ENCODE data around the gene KATNBL1. TPM values are rescaled to one million over a fixed set of nuclear protein-coding genes. Genes with fewer than 3 reads are reported as not detected.
A peak's percentile ranks its signal among the peaks of the same experiment; 100 is the strongest.

KATNBL1 gene
- total and polyA plus RNA-seq, 7 experiments from 2014 or later: 21.8 to 41.1 (median 33.0) TPM

DNA sequence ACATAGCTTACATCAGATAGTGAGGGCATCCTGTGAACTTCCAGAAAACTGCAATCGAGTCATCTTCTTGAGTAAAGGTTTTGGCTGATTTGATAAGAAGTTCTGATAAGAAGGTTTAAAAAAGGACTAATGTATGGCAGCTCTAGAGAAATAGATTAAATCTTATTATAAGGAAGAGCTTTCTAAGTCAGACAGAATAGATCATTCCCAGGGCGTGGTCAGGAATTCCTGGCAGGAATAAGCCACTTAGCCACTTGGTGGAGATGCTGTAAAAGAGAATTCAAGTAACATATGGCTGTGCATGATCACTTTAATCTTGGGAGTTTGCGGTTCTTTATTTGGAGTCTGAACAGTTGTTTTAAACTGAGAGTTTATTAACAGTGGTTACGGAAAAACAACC is 90.6 kb downstream of the KATNBL1 start:
- Histone ChIP-seq H3K4me1 (ENCODE audit: control insufficient read depth in 2 of 2, insufficient read depth in 2 of 2, low read length in 2 of 2) (no peaks in the 10 kb centered on the region), H3K9me3 (ENCODE audit: control insufficient read depth in 2 of 3, low read length in 3 of 3) (no peaks in the 10 kb centered on the region), H3K36me3 (ENCODE audit: control insufficient read depth in 2 of 3, insufficient read depth in 3 of 3, low read length in 3 of 3) (no peaks in the 10 kb centered on the region), H3K27ac (ENCODE audit: low read depth, low read length) (no peak overlapping the region), H3K4me3 (ENCODE audit: low read length) (no peak overlapping the region), H3K27me3 (ENCODE audit: control insufficient read depth in 2 of 2, insufficient read depth in 2 of 2, low read length in 2 of 2) (peaks cover 0 to 4% of the 10 kb centered on the region in 2 donors)
- ATAC-seq (no peak), DNase-seq (no peak)
- Mint-ChIP-seq H3K4me3 (no peak overlapping the region), H3K36me3 (peaks cover 0 to 4% (median 0%) of the 10 kb centered on the region in 5 donors), H3K27me3 (peaks cover 7 to 24% (median 20%) of the 10 kb centered on the region in 5 donors), H3K27ac (no peak overlapping the region), H3K9me3 (peaks cover 0 to 1% (median 0%) of the 10 kb centered on the region in 11 donors), H3K4me1 (no peaks in the 10 kb centered on the region)
- POLR2A ChIA-PET: no interaction called here
- intact Hi-C loops (cut with micrococcal nuclease): no loop called here
- CTCF ChIA-PET: no interaction called here

DNA sequence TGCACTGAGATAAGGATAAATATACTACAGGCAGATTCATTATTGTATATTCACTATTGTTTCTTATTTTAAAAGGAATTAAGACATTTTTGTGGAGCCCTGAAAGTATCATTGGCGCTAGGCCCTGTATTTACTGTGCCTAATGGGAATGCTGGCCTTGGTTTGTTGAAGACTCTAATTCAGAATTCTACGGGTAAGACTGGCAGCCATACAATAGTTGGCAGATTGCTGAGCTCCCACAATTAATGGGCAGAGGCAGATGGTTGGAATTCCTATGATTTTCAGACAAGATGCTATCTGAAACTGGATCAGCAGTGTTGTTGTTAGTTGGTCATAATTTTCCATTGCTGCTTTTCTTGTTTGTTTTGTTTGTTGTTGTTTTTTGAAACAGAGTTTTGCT is 93.3 kb downstream of the KATNBL1 start:
- Histone ChIP-seq H3K27me3 (ENCODE audit: control insufficient read depth in 2 of 2, insufficient read depth in 2 of 2, low read length in 2 of 2) (peaks cover 0 to 4% of the 10 kb centered on the region in 2 donors), H3K9me3 (ENCODE audit: control insufficient read depth in 2 of 3, low read length in 3 of 3) (no peaks in the 10 kb centered on the region), H3K27ac (ENCODE audit: low read depth, low read length) (no peak overlapping the region), H3K4me3 (ENCODE audit: low read length) (no peak overlapping the region), H3K36me3 (ENCODE audit: control insufficient read depth in 2 of 3, insufficient read depth in 3 of 3, low read length in 3 of 3) (no peaks in the 10 kb centered on the region), H3K4me1 (ENCODE audit: control insufficient read depth in 2 of 2, insufficient read depth in 2 of 2, low read length in 2 of 2) (no peaks in the 10 kb centered on the region)
- H3K9me3 Mint-ChIP-seq: peaks cover 0 to 1% (median 0%) of the 10 kb centered on the region in 11 donors
- peaks cover 0 to 4% (median 0%) of the 10 kb centered on the region in 5 donors for H3K36me3 Mint-ChIP-seq
- no peak overlapping the region for H3K27ac Mint-ChIP-seq
- intact Hi-C loops (cut with micrococcal nuclease): no loop called here
- ChIA-PET CTCF (no interaction called here), POLR2A (no interaction called here)
- DNase-seq (no peak), ATAC-seq (no peak)
- H3K4me3 Mint-ChIP-seq: no peak overlapping the region
- H3K4me1 Mint-ChIP-seq: no peaks in the 10 kb centered on the region
- H3K27me3 Mint-ChIP-seq: peaks cover 5 to 31% (median 20%) of the 10 kb centered on the region in 5 donors

DNA sequence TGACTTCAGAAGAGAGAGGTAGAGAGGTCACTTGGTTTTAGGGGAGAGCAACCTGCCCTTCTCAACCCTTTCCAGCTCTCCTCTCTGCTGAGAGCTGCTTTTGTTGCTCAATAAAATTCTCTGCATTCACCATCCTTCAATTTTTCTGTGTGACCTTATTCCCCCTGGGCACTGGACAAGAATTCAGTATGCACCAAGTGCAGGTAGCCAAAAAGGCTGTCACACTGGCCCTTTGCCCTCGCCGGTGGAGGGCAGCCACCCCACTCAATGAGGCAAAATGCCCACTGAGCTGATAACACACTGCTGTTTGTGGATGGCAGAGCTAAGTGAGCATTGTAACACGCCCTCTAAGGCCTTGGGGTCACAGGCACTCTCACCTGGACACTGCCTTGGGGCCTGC is 95.2 kb downstream of the KATNBL1 start:
- H3K36me3 Mint-ChIP-seq: no peaks in the 10 kb centered on the region
- H3K36me3 ChIP-seq (ENCODE audit: control insufficient read depth in 2 of 3, insufficient read depth in 3 of 3, low read length in 3 of 3): no peaks in the 10 kb centered on the region
- CTCF ChIA-PET: interaction anchor here (0.6 kb wide), 1 partner anchor 254 kb away, joined by 3 read pairs; no protein-coding TSS in a partner anchor
- H3K27me3 ChIP-seq (ENCODE audit: control insufficient read depth in 2 of 2, insufficient read depth in 2 of 2, low read length in 2 of 2): peaks cover 0 to 4% of the 10 kb centered on the region in 2 donors
- H3K27ac Mint-ChIP-seq: no peak overlapping the region
- no peak overlapping the region for H3K4me3 ChIP-seq (ENCODE audit: low read length)
- no peaks in the 10 kb centered on the region for H3K4me1 ChIP-seq (ENCODE audit: control insufficient read depth in 2 of 2, insufficient read depth in 2 of 2, low read length in 2 of 2)
- H3K27me3 Mint-ChIP-seq: peaks cover 5 to 31% (median 9%) of the 10 kb centered on the region in 5 donors
- DNase-seq: no peak
- H3K4me3 Mint-ChIP-seq: no peak overlapping the region
- POLR2A ChIA-PET: no interaction called here
- H3K9me3 Mint-ChIP-seq: peaks cover 0 to 1% (median 0%) of the 10 kb centered on the region in 11 donors
- no peak for ATAC-seq
- H3K4me1 Mint-ChIP-seq: peaks cover 0 to 5% (median 0%) of the 10 kb centered on the region in 7 donors
- H3K27ac ChIP-seq (ENCODE audit: low read depth, low read length): no peak overlapping the region
- intact Hi-C loops (cut with micrococcal nuclease): no loop called here
- no peaks in the 10 kb centered on the region for H3K9me3 ChIP-seq (ENCODE audit: control insufficient read depth in 2 of 3, low read length in 3 of 3)

DNA sequence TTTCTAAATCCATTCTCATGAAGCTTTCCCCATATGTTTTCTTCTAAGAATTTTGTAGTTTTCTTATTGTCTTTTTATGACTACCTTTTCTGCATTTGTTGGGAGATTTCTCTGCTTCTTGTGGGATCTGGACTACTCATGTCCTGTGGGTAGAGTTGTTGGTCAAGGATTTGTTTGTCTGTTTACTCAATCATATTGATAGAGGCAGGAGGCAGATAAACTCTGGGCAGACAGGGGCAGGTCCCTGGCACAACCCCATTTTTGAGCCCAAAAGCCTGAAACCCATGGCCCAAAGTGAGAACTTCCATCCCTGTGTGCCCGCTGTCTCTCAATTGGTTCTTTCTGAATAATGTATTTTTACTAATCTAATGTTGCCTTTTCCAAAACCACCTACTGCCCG is 95.7 kb downstream of the KATNBL1 start:
- no peak for ATAC-seq
- Histone ChIP-seq H3K27ac (ENCODE audit: low read depth, low read length) (no peak overlapping the region), H3K36me3 (ENCODE audit: control insufficient read depth in 2 of 3, insufficient read depth in 3 of 3, low read length in 3 of 3) (no peaks in the 10 kb centered on the region), H3K27me3 (ENCODE audit: control insufficient read depth in 2 of 2, insufficient read depth in 2 of 2, low read length in 2 of 2) (peaks cover 0 to 4% of the 10 kb centered on the region in 2 donors), H3K4me3 (ENCODE audit: low read length) (no peak overlapping the region), H3K4me1 (ENCODE audit: control insufficient read depth in 2 of 2, insufficient read depth in 2 of 2, low read length in 2 of 2) (no peaks in the 10 kb centered on the region), H3K9me3 (ENCODE audit: control insufficient read depth in 2 of 3, low read length in 3 of 3) (no peaks in the 10 kb centered on the region)
- no peak overlapping the region for H3K27ac Mint-ChIP-seq
- peaks cover 5 to 31% (median 9%) of the 10 kb centered on the region in 5 donors for H3K27me3 Mint-ChIP-seq
- POLR2A ChIA-PET: no interaction called here
- peaks cover 0 to 1% (median 0%) of the 10 kb centered on the region in 11 donors for H3K9me3 Mint-ChIP-seq
- H3K4me3 Mint-ChIP-seq: no peak overlapping the region
- H3K4me1 Mint-ChIP-seq: peaks cover 0 to 6% (median 0%) of the 10 kb centered on the region in 7 donors
- no peak for DNase-seq
- CTCF ChIA-PET: no interaction called here
- H3K36me3 Mint-ChIP-seq: no peaks in the 10 kb centered on the region
- intact Hi-C loops (cut with micrococcal nuclease): no loop called here

DNA sequence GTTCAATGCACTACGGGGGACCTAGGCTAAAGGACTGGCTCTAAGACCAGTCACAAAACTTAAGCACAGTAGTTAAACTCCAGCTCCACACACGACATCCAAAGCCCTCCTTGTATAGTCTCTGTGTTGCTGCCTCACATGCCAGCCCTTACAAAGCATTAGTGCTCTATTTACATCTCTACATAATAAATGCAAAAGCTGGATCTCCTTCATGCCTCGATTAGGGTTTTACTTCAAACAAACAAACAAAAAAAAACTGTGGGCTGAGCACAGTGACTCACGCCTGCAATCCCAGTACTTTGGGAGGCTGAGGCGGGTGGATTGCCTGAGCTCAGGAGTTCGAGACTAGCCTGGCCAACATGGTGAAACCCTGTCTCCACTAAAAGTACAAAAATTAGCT is 98.4 kb downstream of the KATNBL1 start:
- intact Hi-C loops (cut with micrococcal nuclease): no loop called here
- H3K9me3 Mint-ChIP-seq: peaks cover 0 to under 1% (median 0%) of the 10 kb centered on the region in 11 donors
- no peak overlapping the region for H3K27ac Mint-ChIP-seq
- ATAC-seq: no peak
- ChIA-PET CTCF (interaction anchor here (1.3 kb wide), 1 partner anchor 8 kb away, joined by 3 read pairs; no protein-coding TSS in a partner anchor), POLR2A (no interaction called here)
- no peak overlapping the region for H3K4me3 Mint-ChIP-seq
- no peak overlapping the region for H3K4me3 ChIP-seq (ENCODE audit: low read length)
- no peaks in the 10 kb centered on the region for H3K9me3 ChIP-seq (ENCODE audit: control insufficient read depth in 2 of 3, low read length in 3 of 3)
- H3K36me3 ChIP-seq (ENCODE audit: control insufficient read depth in 2 of 3, insufficient read depth in 3 of 3, low read length in 3 of 3): no peaks in the 10 kb centered on the region
- peaks cover 0 to 6% (median 0%) of the 10 kb centered on the region in 7 donors for H3K4me1 Mint-ChIP-seq
- peaks cover 0 to under 1% (median 0%) of the 10 kb centered on the region in 5 donors for H3K36me3 Mint-ChIP-seq
- H3K4me1 ChIP-seq (ENCODE audit: control insufficient read depth in 2 of 2, insufficient read depth in 2 of 2, low read length in 2 of 2): no peaks in the 10 kb centered on the region
- no peak for DNase-seq
- H3K27ac ChIP-seq (ENCODE audit: low read depth, low read length): no peak overlapping the region
- H3K27me3 ChIP-seq (ENCODE audit: control insufficient read depth in 2 of 2, insufficient read depth in 2 of 2, low read length in 2 of 2): no peaks in the 10 kb centered on the region
- H3K27me3 Mint-ChIP-seq: peaks cover 0 to 23% (median 5%) of the 10 kb centered on the region in 5 donors

DNA sequence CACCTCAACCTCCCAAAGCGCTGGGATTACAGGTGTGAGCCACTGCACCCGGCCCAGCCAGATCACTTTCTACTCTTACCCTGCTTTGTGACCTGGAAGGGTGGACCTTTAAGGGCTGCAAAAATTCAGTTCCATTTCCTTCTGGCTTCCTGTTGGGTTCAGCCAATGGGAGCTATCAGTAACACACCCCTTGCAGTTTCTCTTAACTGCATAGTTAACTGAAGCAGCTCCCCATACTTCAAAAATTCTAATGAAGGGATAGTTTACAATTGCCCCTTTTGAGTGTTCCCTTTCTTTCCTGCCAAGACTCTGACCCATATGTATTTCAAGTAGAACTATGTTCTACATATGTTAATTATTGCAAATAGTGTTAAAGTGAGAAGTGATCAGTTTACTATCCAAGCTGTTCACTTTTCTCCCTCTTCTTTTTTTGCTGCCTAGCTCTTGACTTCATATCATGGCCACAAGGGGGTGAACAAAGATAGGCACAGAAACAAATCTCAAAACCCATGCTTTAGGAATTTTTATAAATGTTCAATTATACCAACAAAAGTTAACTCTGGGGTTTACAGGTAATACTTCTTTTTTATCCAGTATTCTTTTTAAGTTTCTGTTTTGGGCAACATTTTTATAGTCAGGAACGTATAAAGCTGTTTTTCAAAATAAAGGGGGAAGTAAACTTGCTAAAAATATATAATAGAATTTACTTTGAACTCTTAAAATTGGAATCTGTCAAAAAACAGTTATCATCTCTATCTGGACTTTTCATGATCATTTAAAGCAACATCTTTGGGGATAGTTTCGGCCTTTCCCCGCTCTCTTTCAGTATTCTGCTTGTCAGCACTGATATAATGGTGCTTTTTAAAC is 99.9 kb downstream of the KATNBL1 start:
- ATAC-seq (no peak), DNase-seq (peak in 3 of 9 donors; percentile 11 to 17 (median 17))
- Histone ChIP-seq H3K4me1 (ENCODE audit: control insufficient read depth in 2 of 2, insufficient read depth in 2 of 2, low read length in 2 of 2) (no peaks in the 10 kb centered on the region), H3K9me3 (ENCODE audit: control insufficient read depth in 2 of 3, low read length in 3 of 3) (no peaks in the 10 kb centered on the region), H3K36me3 (ENCODE audit: control insufficient read depth in 2 of 3, insufficient read depth in 3 of 3, low read length in 3 of 3) (no peaks in the 10 kb centered on the region), H3K27ac (ENCODE audit: low read depth, low read length) (no peak overlapping the region), H3K4me3 (ENCODE audit: low read length) (no peak overlapping the region), H3K27me3 (ENCODE audit: control insufficient read depth in 2 of 2, insufficient read depth in 2 of 2, low read length in 2 of 2) (no peaks in the 10 kb centered on the region)
- Mint-ChIP-seq H3K9me3 (peaks cover 0 to 12% (median 2%) of the 10 kb centered on the region in 11 donors), H3K4me1 (peaks cover 0 to 6% (median 0%) of the 10 kb centered on the region in 7 donors), H3K36me3 (peaks cover 0 to 6% (median 2%) of the 10 kb centered on the region in 5 donors), H3K27me3 (peaks cover 0 to 17% (median 5%) of the 10 kb centered on the region in 5 donors), H3K27ac (no peak overlapping the region), H3K4me3 (no peak overlapping the region)
- ChIA-PET CTCF (interaction anchor here (0.8 to 1.3 kb wide), 4 partner anchors 10 to 478 kb away, joined by 3 to 6 read pairs (median 5); partner anchors contain the start of gene KATNBL1), POLR2A (interaction anchor here (1.2 kb wide), 1 partner anchor 8 kb away, joined by 3 read pairs; the partner anchor contains the start of genes EMC7 and PGBD4)
- intact Hi-C loops (cut with micrococcal nuclease): loop anchor here (1.0 kb wide), 2 partner anchors 100 to 478 kb away; partner anchors contain the start of gene KATNBL1 (in 1 of the 2)
